Measurements from ENCODE around the gene DYSF. TPM values are rescaled to one million over a fixed set of nuclear protein-coding genes. Genes with fewer than 3 reads are reported as not detected.
A peak's percentile ranks its signal among the peaks of the same experiment; 100 is the strongest.

The DYSF gene
- total RNA-seq, 1 experiment from 2014 or later: 5.5 TPM

DNA sequence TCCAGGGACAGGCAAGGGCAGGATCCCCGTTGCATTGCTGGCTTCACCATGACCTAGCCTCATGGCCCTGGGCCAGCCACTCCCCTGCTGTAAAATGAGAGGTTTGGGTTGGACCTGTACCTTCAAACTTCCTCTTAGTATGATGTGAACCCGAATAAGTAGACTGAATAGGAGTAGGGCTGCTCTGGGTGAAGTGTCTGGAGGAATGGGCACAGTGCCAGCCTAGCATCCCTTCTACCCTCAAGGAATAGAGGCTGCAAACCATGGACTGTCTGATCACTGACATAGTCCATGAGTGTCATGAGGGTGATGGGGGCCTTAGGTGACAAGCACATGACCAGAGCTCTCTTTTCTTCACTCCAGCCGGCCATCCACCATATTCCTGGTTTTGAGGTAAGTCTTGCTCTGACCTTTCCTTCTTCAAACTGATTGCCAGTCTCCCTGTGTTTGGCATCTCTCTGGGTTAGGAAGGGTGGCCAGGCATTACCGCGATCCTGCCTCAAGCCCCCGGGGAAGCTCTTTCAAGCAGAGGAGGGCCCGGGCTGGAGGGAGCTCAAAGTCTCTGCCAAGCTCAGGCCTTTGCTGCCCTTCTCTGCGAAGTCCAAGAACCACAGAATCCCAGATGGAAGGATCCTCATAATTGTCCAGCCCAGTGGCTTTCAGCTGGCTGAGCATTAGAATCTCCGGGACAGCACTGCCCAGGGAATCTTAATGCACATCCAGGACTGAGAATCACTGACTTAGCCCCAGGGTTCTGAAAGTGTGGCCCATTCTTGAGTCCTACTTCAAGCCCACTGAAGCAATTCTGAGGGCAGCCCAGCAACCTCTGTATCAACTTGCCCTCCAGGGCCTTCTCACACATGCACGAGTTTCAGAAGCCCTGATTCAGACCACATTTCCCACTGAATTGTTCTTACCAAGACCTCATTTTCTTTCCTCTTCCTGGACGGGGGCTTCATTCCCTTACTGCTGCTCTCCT is 148.1 kb downstream of the DYSF start:
- H3T11ph ChIP-seq (ENCODE audit: low read length): no peak overlapping the region
- H3K27me3 ChIP-seq (ENCODE audit: insufficient read depth, low read length): no peaks in the 10 kb centered on the region
- no peak overlapping the region for H3K4me3 Mint-ChIP-seq
- DNase-seq: no peak
- no peaks in the 10 kb centered on the region for H3K9me3 ChIP-seq (ENCODE audit: control insufficient read depth, low read depth, low read length)
- H3K27ac Mint-ChIP-seq: peak overlapping the region in 1 of 3 experiments; percentile 85; a peak in 1 of 7 replicates
- H4K5ac ChIP-seq (ENCODE audit: insufficient read length, low read depth, low read length): no peak overlapping the region
- no peaks in the 10 kb centered on the region for H4K20me1 ChIP-seq (ENCODE audit: control insufficient read depth, insufficient read depth, insufficient read length)
- no peak overlapping the region for H3K4ac ChIP-seq (ENCODE audit: low read depth, low read length)
- no peak overlapping the region for H2BK12ac ChIP-seq (ENCODE audit: insufficient read length, low read depth, low read length)
- WGBS (ENCODE audit: extremely low coverage, insufficient read length, low lambda C conversion rate): no CpG with 5 or more reads among the region's 11 CpGs
- no peak overlapping the region for H3K56ac ChIP-seq (ENCODE audit: insufficient read length, low read depth, low read length)
- H3K9ac ChIP-seq (ENCODE audit: extremely low read depth, insufficient read length, low read length): no peak overlapping the region
- H3K27me3 Mint-ChIP-seq (ENCODE audit: low read depth): peaks cover 5% of the 10 kb centered on the region
- TF ChIP-seq, protein P1, sequence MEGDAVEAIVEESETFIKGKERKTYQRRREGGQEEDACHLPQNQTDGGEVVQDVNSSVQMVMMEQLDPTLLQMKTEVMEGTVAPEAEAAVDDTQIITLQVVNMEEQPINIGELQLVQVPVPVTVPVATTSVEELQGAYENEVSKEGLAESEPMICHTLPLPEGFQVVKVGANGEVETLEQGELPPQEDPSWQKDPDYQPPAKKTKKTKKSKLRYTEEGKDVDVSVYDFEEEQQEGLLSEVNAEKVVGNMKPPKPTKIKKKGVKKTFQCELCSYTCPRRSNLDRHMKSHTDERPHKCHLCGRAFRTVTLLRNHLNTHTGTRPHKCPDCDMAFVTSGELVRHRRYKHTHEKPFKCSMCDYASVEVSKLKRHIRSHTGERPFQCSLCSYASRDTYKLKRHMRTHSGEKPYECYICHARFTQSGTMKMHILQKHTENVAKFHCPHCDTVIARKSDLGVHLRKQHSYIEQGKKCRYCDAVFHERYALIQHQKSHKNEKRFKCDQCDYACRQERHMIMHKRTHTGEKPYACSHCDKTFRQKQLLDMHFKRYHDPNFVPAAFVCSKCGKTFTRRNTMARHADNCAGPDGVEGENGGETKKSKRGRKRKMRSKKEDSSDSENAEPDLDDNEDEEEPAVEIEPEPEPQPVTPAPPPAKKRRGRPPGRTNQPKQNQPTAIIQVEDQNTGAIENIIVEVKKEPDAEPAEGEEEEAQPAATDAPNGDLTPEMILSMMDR (conservative IDR thresholded peaks at IDR 0.05): no peak
- no peak overlapping the region for H3K18ac ChIP-seq (ENCODE audit: insufficient read length, low read depth, low read length)
- H3K36me3 Mint-ChIP-seq (ENCODE audit: insufficient read depth in 1 of 3, low read depth in 3 of 3): peaks cover 0 to 2% (median 0%) of the 10 kb centered on the region in 3 experiments; a peak in 1 of 7 replicates
- H3K27ac ChIP-seq (ENCODE audit: insufficient read length, low read depth, low read length): no peak overlapping the region
- H2AK5ac ChIP-seq (ENCODE audit: insufficient read length, low read length): no peak overlapping the region
- H3K23me2 ChIP-seq (ENCODE audit: insufficient read length, low read depth, low read length, poor library complexity, severe bottlenecking): no peaks in the 10 kb centered on the region
- H4K91ac ChIP-seq (ENCODE audit: insufficient read length, low read depth, low read length): no peak overlapping the region
- no peaks in the 10 kb centered on the region; a peak in 1 of 5 replicates for H3K9me3 Mint-ChIP-seq
- peaks cover 8% of the 10 kb centered on the region; the same call in 1 of the 2 replicates for H3K4me1 ChIP-seq (ENCODE audit: insufficient read depth, low read length)
- no peak overlapping the region for H3K23ac ChIP-seq (ENCODE audit: insufficient read length, low read depth, low read length)
- no peak overlapping the region; the same call in 1 of the 2 replicates for H3K14ac ChIP-seq (ENCODE audit: insufficient read depth, low read length)
- H3K79me2 ChIP-seq (ENCODE audit: insufficient read depth, low read length): no peaks in the 10 kb centered on the region
- H2BK5ac ChIP-seq (ENCODE audit: insufficient read length, low read length): no peak overlapping the region
- H4K8ac ChIP-seq (replicated peaks; ENCODE audit: insufficient read length, low read depth, low read length): no peak overlapping the region
- H3K79me1 ChIP-seq (ENCODE audit: insufficient read depth, low read depth, low read length, poor library complexity, severe bottlenecking): no peaks in the 10 kb centered on the region
- H2BK15ac ChIP-seq (ENCODE audit: low read depth, low read length): no peak overlapping the region
- no peak overlapping the region for H2BK120ac ChIP-seq (ENCODE audit: low read depth, low read length, poor library complexity, severe bottlenecking)
- no peak overlapping the region for H2AFZ ChIP-seq (ENCODE audit: low read length)
- H3K4me1 Mint-ChIP-seq: peaks cover 26 to 31% of the 10 kb centered on the region in 2 experiments
- H3K4me2 ChIP-seq (ENCODE audit: insufficient read depth, insufficient read length, low read length): no peak overlapping the region
- H2BK20ac ChIP-seq (ENCODE audit: low read depth, low read length, poor library complexity, severe bottlenecking): no peak overlapping the region

Measured in H9 (cell line).